C4-2B (cell line): ENCODE measurements around the gene C1orf74.

Experiments used
- ZFX ChIP-seq: fragments of 450-650 bp; IDR thresholded peaks from 2 replicates; pipeline ENCODE4 v1.6.1; 2017
- TF ChIP-seq, protein P1 (sequence below): fragments of 450-650 bp; conservative IDR thresholded peaks from 2 replicates; pipeline ENCODE4 v1.5.1; 2017; ENCODE audit warnings: mild to moderate bottlenecking

DNA sequence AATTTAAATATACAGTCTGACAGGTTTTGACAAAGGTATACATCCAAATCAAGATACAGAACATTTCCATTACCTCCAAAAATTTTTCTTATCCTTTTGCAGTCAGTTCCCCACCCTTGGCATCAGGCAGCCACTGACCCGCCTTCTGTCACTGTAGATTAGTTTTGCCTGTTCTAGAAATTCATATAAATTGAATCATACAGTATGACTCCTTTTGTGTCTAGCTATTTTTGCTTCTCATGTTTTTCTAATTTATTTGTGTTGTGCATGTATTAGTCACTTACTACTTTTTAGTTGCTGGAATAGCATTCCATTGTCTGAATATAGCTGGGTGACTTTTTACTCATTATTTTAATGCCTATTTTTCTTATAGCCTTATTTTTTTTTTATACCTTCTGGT, 47.3 kb upstream of the C1orf74 start:
- TF ChIP-seq, protein P1, sequence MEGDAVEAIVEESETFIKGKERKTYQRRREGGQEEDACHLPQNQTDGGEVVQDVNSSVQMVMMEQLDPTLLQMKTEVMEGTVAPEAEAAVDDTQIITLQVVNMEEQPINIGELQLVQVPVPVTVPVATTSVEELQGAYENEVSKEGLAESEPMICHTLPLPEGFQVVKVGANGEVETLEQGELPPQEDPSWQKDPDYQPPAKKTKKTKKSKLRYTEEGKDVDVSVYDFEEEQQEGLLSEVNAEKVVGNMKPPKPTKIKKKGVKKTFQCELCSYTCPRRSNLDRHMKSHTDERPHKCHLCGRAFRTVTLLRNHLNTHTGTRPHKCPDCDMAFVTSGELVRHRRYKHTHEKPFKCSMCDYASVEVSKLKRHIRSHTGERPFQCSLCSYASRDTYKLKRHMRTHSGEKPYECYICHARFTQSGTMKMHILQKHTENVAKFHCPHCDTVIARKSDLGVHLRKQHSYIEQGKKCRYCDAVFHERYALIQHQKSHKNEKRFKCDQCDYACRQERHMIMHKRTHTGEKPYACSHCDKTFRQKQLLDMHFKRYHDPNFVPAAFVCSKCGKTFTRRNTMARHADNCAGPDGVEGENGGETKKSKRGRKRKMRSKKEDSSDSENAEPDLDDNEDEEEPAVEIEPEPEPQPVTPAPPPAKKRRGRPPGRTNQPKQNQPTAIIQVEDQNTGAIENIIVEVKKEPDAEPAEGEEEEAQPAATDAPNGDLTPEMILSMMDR, result no peak
- TF ChIP-seq ZFX, result no peak
